PC-9 (cell line): ENCODE results near the gene DAPK1. TPM values are rescaled to one million over a fixed set of nuclear protein-coding genes. Genes with fewer than 3 reads are reported as not detected.

ENCODE experiments used
- BruUV-seq: library from RNA; stranded (reverse); fragments of 400-500 nt; replicated peaks from 2 replicates; lab custom pipeline; 2021; lab: Mats Ljungman, UMichigan
- CTCF ChIA-PET: fragments of 300-600 bp; sonication (Branson Sonifier 250); formaldehyde crosslinking; loops from one replicate; lab custom pipeline; 2022; ENCODE audit warnings: antibody characterized with exemption; lab: Charles Lee
- POLR2A ChIA-PET: fragments of 300-600 bp; sonication (Branson Sonifier 250); formaldehyde crosslinking; loops from one replicate; lab custom pipeline; 2022; ENCODE audit warnings: antibody characterized with exemption; ENCODE audit not compliant: unreplicated experiment; lab: Charles Lee
- DNase-seq, 2 experiments: peaks; one replicate each; pipeline versions ENCODE4 v3.0.0 to v3.0.0-alpha.2; 2015 to 2022; ENCODE audit warnings: mixed read lengths in 1 of 2
- H2AFZ ChIP-seq: fragments of 200-600 bp; sonication (generic); 2 replicates; pipeline ENCODE4 v1.8.1; 2017; ENCODE audit warnings: antibody characterized with exemption
- H3F3A ChIP-seq: fragments of 200-600 bp; sonication (generic); 2 replicates; pipeline ENCODE4 v1.8.1; 2017; ENCODE audit warnings: antibody characterized with exemption, mild to moderate bottlenecking, low read depth; ENCODE audit not compliant: insufficient read depth
- H3K27ac ChIP-seq: fragments of 200-600 bp; sonication (generic); 2 replicates; pipeline ENCODE4 v1.6.1; 2016; ENCODE audit warnings: mixed run types
- H3K27me3 ChIP-seq: fragments of 200-600 bp; sonication (generic); 2 replicates; pipeline ENCODE4 v1.6.1; 2016; ENCODE audit warnings: low read depth, mixed run types; ENCODE audit not compliant: insufficient read depth
- H3K36me3 ChIP-seq: fragments of 200-600 bp; sonication (generic); 2 replicates; pipeline ENCODE4 v1.6.1; 2016; ENCODE audit warnings: low read depth, mixed run types
- H3K4me1 ChIP-seq: fragments of 200-600 bp; sonication (generic); replicated peaks from 2 replicates; pipeline ENCODE4 v1.6.1; 2016; ENCODE audit warnings: mixed run types; ENCODE audit not compliant: insufficient read depth
- H3K4me2 ChIP-seq: fragments of 200-600 bp; sonication (generic); 2 replicates; pipeline ENCODE4 v1.6.1; 2017; ENCODE audit warnings: mixed run types
- H3K4me3 ChIP-seq: fragments of 200-600 bp; sonication (generic); 2 replicates; pipeline ENCODE4 v1.6.1; 2016; ENCODE audit warnings: mixed run types
- H3K79me2 ChIP-seq: fragments of 200-600 bp; sonication (generic); 2 replicates; pipeline ENCODE4 v1.6.1; 2017; ENCODE audit warnings: low read depth, mixed run types
- H3K9me2 ChIP-seq: fragments of 200-600 bp; sonication (generic); 2 replicates; pipeline ENCODE4 v1.8.1; 2017; ENCODE audit warnings: mild to moderate bottlenecking; ENCODE audit not compliant: insufficient read depth
- H3K9me3 ChIP-seq: fragments of 200-600 bp; sonication (generic); 2 replicates; pipeline ENCODE4 v1.8.1; 2016; ENCODE audit warnings: low read depth; ENCODE audit not compliant: insufficient read depth
- H4K20me1 ChIP-seq: fragments of 200-600 bp; sonication (generic); 2 replicates; pipeline ENCODE4 v1.8.1; 2017; ENCODE audit not compliant: insufficient read depth
- EZH2 ChIP-seq: fragments of 200-600 bp; sonication (generic); IDR thresholded peaks from 2 replicates; pipeline ENCODE4 v1.8.0; 2017; ENCODE audit warnings: antibody characterized with exemption, low read depth
- intact Hi-C: fragments of 100-400 bp; cut with micrococcal nuclease; formaldehyde crosslinking; loops from one replicate; pipeline ENCODE4 v1.10.0; 2022; ENCODE audit not compliant: unreplicated experiment
- total RNA-seq: library from RNA; stranded (reverse); gene quantifications from 2 replicates; pipeline ENCODE4 v1.2.3, GENCODE V29; 2021
- TF ChIP-seq, protein P1 (sequence below): fragments of 200-600 bp; sonication (generic); conservative IDR thresholded peaks from 2 replicates; pipeline ENCODE4 v1.6.1; 2017; ENCODE audit warnings: mixed run types, antibody characterized with exemption, mild to moderate bottlenecking, moderate library complexity

Gene DAPK1
- total RNA-seq, 1 experiment from 2014 or later, result 100 TPM

- H3K27ac ChIP-seq, result no peak overlapping the region
- no peak overlapping the region for H3K4me2 ChIP-seq
- no peak overlapping the region for H3K4me3 ChIP-seq
- no peak for DNase-seq
- BruUV-seq, result no TSS peak
- CTCF ChIA-PET, result no interaction called here
- H3K36me3 ChIP-seq, result 0 out of 2 replicates have a peak, but pooled peaks cover 6% of the 10 kb centered on the region
- 0 out of 2 replicates have a peak, but pooled peaks cover 4% of the 10 kb centered on the region for H4K20me1 ChIP-seq
- no peaks in the 10 kb centered on the region for H3K9me2 ChIP-seq
- no peaks in the 10 kb centered on the region for H3K9me3 ChIP-seq
- no peaks in the 10 kb centered on the region for H3K27me3 ChIP-seq
- peaks cover 3% of the 10 kb centered on the region; the same call in 1 of the 2 replicates for H3F3A ChIP-seq
- intact Hi-C loops, result no loop called here
- H2AFZ ChIP-seq, result no peak overlapping the region
- H3K79me2 ChIP-seq, result peaks cover 10% of the 10 kb centered on the region; the same call in 1 of the 2 replicates
- H3K4me1 ChIP-seq, result peaks cover 8% of the 10 kb centered on the region; the same call in 1 of the 2 replicates
- TF ChIP-seq, protein P1, sequence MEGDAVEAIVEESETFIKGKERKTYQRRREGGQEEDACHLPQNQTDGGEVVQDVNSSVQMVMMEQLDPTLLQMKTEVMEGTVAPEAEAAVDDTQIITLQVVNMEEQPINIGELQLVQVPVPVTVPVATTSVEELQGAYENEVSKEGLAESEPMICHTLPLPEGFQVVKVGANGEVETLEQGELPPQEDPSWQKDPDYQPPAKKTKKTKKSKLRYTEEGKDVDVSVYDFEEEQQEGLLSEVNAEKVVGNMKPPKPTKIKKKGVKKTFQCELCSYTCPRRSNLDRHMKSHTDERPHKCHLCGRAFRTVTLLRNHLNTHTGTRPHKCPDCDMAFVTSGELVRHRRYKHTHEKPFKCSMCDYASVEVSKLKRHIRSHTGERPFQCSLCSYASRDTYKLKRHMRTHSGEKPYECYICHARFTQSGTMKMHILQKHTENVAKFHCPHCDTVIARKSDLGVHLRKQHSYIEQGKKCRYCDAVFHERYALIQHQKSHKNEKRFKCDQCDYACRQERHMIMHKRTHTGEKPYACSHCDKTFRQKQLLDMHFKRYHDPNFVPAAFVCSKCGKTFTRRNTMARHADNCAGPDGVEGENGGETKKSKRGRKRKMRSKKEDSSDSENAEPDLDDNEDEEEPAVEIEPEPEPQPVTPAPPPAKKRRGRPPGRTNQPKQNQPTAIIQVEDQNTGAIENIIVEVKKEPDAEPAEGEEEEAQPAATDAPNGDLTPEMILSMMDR, result no peak
- TF ChIP-seq EZH2, result no peak
- POLR2A ChIA-PET, result no interaction called here
These were observed 44.0 kb downstream of the DAPK1 start for GRCh38 chr9:87541663-87542062.

DNA sequence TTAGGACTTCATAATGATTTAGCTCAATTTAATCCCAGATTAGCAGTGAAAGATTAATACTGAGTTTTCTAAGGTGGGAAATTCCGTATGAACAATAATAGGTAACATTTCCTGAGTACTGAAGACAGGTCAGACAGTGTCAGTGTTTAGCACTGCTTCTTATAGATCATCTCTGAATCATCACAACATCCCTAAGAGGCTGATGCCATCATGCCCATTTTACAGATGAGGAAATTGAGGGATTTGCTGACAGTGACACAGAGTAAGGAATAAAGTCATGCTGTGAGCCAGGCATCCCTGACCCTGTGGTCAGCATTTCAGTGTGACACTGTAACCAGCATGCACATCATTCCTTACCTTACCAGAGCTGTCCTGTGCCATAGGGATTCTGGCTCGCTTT, 44.5 kb downstream of the DAPK1 start:
- Histone ChIP-seq H3K27me3 (no peaks in the 10 kb centered on the region), H4K20me1 (0 out of 2 replicates have a peak, but pooled peaks cover 4% of the 10 kb centered on the region), H3K4me3 (no peak overlapping the region), H3K4me1 (peaks cover 12% of the 10 kb centered on the region; the same call in 1 of the 2 replicates), H3K79me2 (peaks cover 10% of the 10 kb centered on the region; the same call in 1 of the 2 replicates), H3K9me3 (no peaks in the 10 kb centered on the region), H3K36me3 (0 out of 2 replicates have a peak, but pooled peaks cover 6% of the 10 kb centered on the region), H2AFZ (no peak overlapping the region), H3F3A (peaks cover 3% of the 10 kb centered on the region; the same call in 1 of the 2 replicates), H3K27ac (no peak overlapping the region), H3K4me2 (no peak overlapping the region), H3K9me2 (no peaks in the 10 kb centered on the region)
- TF ChIP-seq EZH2, result no peak
- TF ChIP-seq, protein P1, result no peak
- no peak for DNase-seq
- ChIA-PET CTCF (no interaction called here), POLR2A (no interaction called here)
- no TSS peak for BruUV-seq
- intact Hi-C loops, result no loop called here

- Histone ChIP-seq H3K36me3 (0 out of 2 replicates have a peak, but pooled peaks cover 6% of the 10 kb centered on the region), H3K27me3 (no peaks in the 10 kb centered on the region), H3K9me3 (no peaks in the 10 kb centered on the region), H2AFZ (no peak overlapping the region), H3F3A (peaks cover 3% of the 10 kb centered on the region; the same call in 1 of the 2 replicates), H3K4me1 (peaks cover 17% of the 10 kb centered on the region; the same call in 1 of the 2 replicates), H3K9me2 (no peaks in the 10 kb centered on the region), H3K4me2 (no peak overlapping the region), H4K20me1 (0 out of 2 replicates have a peak, but pooled peaks cover 4% of the 10 kb centered on the region), H3K27ac (no peak overlapping the region), H3K79me2 (peaks cover 10% of the 10 kb centered on the region; the same call in 1 of the 2 replicates), H3K4me3 (no peak overlapping the region)
- DNase-seq, result no peak
- BruUV-seq, result no TSS peak
- POLR2A ChIA-PET, result no interaction called here
- CTCF ChIA-PET, result no interaction called here
- intact Hi-C loops, result no loop called here
- no peak for TF ChIP-seq EZH2
- TF ChIP-seq, protein P1, result no peak
These were observed 45.6 kb downstream of the DAPK1 start for GRCh38 chr9:87543251-87543650.
